ENCODE measurements around the gene AQP2.

AQP2 gene

DNA sequence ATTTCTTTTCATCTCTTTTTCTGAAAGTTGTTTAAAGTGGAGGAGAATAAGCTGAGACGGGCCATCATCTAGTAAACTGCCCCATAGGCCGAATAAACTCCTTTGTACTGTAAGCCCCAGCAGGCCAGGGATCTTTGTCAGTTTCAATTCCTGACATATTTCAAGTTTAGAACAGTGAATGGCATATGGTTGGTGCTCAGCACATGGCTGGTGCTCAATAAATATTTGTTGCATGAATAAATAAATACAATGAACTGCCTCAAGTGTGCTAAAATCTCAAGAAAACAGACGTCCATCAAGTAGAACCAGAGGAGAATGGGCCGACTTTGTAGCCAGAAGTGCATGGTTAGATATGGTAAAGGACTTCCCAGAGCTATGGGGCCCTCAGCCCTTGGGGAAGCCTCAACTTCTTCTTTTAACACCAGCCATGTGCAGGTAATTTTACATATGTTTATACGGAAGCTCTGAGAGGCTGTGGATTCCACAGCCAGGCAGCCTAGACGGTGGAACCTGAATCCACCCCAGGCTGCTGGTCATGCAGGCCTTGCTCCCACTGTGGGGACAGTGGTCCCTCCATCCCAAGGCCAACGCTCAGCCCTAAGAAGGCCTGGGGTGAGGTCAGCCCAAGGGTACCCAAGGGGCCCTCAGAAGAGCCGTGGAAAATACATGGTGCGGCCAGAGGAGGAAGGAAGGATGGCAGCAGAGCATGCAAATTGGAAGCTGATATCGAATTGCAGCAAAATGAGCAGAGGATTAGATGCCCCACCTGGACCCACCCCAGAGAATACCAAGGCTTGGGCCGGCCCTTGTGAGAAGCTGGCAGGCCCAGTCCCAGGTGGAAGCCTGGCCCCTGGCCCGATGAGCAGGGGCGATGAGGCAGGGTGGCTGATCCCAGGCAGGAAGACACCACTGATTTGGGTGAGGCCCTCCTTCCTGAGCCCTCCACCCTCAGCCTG, 8.7 kb upstream of the AQP2 start:
- no peak for DNase-seq (ENCODE audit: low read depth in 2 of 2)

DNA sequence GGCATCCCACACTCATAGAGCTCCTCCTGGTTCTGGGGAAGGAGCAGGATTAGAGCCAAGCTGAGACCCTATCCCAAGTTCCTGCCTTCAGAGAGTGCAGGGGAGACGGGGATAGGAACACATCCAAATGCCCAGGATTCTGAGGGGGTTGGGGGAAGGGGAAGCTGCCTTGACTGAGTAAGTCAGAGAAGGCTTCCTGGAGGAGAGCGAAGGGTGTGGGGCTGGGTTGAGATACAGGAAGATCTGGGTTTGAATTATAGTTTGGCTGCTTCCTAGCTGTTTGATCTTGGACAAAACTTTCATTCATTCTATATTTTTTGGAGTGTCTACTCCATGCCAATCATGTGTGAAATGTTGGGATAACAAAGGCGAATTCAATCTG, 8.0 kb upstream of the AQP2 start:
- no peak for DNase-seq (ENCODE audit: low read depth in 2 of 2)

DNA sequence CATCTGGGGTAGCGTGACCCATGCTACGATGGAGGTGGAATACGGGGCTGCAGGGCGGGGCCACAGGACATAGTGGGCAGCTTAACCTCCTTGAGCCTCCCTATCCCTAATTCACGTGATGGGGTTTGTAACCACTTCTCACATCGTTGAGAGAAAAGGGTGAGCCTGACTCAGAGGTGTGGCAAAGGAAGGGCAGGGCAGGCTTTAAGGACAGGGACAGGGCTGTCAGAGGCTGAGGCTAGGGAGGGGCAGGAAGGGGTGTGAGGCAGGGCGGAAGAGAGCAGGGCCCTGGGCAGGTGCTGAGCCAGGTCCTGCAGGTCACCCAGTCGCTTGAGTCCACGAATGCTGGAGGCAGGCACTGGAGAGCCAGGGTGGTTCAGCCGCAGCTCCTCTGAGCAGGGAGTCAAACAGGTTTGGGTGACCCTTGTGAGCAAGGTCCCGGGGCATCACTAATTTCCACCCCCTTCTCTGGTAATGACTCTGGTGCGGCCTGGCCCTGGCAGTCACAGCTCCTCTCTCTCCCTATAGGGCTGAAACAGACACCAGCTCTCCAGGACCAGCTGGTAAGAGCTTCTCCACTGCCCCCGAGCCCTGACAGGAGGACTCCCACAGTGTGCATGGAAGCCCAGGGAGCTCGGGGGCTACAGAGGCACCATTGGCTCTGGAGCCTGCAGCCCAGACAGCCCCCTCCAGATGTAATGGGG, 7.5 kb upstream of the AQP2 start:
- DNase-seq (ENCODE audit: low read depth in 2 of 2): no peak

DNA sequence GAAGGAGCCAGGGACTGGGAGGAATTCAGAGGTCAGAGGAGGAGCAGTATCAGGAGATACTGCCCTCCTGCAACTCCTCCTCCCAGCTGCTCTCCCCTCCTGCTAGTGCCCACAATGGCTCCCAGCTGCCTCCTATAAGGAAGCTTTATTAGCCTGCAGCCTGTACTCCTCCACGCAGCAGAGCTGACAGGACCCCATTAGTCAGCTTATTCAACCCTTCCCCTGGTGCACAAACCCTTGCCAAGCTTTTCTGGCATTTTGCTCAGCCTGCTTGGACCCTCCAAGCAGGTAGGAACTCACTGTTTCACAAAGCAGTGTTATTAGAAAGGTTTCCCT, 6.9 kb upstream of the AQP2 start:
- DNase-seq (ENCODE audit: low read depth in 2 of 2): no peak

DNA sequence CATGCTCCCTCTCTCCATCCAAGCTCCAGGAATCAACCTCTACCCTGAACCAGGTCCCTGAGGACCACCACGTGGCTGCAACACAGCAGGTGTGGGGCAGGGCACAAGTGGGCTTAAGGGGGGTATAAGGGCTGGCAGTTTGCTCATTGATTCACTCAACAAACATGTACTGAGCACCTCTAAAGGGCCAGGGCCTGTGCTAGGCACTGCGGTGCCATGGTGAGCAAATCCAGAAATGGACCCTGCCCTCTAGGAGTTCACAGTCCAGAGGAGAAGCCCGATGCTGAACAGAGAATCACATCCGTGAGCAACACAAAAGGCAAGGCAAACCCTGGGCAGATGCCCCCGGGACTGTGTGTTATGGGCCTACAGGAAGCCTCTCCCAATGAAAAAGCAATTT, 6.5 kb upstream of the AQP2 start:
- DNase-seq (ENCODE audit: low read depth in 2 of 2): no peak

DNA sequence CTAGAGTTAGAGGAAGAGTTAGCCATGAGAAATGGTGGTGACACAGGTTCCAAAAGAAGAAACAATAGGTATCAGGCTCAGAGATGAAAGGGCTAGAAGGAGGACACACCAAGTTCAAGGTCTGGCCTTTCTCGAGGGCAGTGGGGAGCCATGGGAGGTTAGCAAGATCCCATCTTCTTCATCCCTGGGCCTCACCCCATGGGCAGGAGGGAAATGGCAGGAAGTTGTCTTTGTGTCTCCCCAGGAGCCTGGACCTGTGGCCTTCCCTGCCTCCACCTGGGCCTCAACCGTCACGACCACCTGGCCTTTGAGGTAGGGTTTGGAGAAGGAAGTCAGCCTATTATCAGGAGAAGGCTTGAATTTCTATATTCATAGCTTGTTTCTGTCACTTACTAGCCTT, 5.8 kb upstream of the AQP2 start:
- no peak for DNase-seq (ENCODE audit: low read depth in 2 of 2)

DNA sequence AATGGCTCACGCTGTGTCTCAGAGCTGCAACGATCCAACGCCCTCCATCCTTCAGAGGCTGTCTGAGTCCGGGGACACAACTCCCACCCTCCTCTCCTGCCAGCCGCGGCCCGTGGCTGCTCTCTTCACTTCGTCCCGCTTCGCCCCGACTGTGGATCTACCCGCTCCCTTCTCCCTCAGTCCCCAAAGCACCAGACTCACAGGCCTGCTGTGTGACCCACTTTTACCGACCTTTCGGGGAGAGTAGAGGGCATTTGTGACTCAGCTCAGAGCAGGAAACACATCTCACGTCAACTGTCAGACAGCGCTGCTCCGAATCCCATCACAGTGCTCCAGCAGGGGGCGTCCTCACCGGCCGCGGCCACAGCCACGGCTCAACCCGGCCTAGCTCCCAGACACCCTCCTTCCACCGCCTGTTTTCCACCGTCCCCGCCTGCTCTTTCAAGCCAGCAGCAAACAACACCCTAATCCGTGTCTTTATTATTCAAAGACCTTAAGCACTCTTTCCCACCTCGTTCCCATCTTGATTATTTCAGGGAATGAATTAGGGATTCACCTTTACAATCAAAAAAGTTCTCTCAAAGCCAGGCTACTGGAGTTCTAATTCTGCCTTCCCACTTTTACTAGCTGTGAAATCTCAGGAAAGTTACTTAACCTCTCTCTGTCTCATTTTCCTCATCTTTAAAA, 5.0 kb upstream of the AQP2 start:
- peak; percentile 82 to 87 for DNase-seq (ENCODE audit: low read depth in 2 of 2)

DNA sequence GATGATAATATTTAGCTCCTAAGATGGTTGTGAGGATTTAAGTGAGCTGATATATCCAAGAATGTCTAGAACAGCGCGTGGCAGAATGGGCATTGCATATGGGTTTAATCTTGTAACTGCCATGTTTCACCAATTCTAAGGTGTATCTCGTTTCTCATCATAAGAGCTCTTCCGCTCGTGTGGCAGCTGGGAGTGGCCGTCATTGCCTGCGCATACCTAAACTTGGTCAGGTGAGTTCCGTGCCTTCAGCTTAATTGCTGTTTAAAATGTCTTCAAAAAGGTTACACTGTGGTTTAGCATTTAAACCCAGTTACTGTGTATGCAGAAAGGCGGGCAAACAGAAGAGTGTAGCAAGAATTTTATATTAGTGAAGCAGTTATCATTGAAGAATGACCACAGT, 4.5 kb upstream of the AQP2 start:
- no peak for DNase-seq (ENCODE audit: low read depth in 2 of 2)

DNA sequence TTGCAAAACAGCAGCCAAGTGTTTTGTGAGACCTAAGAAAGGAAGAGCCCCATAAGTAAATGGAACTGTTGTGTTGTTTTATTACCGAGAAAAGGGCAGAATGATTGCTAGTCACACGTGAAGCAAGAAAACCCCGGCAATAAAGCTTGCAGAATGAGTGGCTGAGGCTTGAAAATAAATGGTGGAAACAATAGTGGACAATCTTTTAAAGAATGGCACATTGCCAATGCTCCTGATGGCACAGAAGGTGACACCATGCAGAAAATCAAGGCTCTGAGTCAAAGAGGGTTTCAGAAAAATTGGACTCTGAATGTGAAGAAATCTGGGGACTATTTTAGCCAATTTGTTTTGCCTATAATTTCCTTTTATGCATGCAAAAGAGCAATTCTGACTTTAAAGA, 4.0 kb upstream of the AQP2 start:
- no peak for DNase-seq (ENCODE audit: low read depth in 2 of 2)

DNA sequence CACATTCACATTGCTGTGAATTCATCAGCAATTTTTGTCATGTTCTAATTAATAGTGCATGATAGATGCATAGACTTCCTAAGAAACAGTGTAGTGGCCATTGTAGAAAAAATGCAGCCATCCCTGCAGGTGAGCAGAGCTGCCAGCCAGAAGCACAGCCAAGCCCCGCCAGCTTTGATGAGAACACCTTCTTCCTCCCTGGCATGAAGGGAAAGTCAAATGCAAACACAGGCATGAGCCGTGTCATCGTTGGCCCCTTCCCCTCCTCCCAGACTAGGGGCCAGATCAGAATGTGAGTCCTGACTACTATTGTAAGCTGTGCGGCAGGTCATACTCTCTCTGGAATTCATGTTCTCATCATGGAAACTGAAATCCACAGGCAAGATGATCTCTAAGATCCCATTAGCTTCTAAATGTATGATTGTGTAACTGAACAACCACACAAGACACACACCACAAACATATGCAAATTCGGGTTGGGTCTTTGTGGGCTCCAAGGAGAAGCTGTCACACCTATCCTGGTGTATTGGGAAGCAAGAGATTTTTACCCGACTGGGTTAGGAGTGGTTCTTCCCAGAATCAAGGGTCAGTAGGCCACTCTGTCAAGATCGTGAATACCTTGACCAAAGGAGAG, 2.8 kb upstream of the AQP2 start:
- no peak for DNase-seq (ENCODE audit: low read depth in 2 of 2)

DNA sequence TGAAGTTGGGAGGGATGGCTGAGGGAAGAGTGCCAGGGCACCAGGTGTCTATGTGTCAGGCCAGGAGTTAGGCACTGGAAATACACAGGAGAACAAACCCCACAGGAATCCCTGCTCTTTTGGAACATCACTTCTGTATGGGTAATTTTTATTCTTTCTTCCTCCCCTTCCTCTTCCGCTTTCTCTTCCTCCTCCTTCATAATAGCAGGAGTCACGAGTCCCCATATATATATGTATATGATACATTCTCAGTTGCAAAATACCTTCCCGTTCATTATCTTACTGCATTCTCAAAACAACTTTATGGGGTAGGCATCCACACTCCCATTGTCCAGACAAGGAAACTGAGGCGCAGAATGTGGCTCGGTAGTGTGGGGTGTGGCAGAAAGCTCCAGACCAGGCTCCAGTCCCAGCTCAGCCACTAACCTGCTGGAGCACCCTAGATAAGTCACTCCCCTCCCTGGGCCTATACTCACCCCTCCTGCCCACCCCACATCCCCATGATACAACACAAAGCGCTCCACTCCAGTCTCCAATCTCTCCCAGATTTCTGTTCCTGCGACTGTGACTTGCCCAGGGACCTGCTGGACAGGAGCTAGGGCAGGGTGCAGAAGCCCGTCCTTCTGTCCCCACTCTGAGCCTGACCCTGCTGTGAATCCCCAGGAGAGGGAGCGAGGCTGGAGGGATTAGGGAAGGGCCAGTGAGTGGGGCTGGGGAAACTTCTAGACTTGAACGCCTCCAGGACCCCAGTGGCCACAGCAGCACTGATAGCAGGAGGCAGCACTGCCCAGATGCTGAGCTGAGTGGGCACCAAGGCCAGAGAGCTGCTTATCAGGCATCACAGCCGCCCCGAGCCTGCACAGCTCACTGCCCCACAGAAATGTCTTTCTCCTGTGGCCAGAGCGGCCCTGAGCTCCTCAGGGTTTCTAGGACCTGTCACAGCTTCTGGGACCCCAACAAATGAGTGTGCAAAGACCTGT, 1.4 kb upstream of the AQP2 start:
- no peak for DNase-seq (ENCODE audit: low read depth in 2 of 2)

DNA sequence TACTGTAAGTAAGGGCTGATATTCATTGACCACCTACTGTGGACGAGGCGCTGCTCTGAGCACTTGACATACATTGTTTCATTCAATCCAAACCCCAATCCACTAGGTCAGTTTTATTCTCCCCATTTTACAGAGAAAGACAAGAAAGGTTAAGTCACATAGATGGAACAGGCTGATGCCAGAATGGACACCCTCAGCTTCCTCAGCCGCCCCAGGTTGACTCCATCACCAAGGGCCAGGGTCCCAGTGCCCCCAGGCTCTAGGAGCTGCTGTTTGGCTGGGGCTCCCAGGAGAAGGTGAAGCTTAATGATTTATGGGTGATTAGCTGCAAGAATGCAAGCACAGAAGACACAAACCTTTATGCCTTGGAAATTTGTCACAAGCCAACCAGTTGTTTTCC, 671 bp upstream of the AQP2 start:
- DNase-seq (ENCODE audit: low read depth in 2 of 2): no peak

DNA sequence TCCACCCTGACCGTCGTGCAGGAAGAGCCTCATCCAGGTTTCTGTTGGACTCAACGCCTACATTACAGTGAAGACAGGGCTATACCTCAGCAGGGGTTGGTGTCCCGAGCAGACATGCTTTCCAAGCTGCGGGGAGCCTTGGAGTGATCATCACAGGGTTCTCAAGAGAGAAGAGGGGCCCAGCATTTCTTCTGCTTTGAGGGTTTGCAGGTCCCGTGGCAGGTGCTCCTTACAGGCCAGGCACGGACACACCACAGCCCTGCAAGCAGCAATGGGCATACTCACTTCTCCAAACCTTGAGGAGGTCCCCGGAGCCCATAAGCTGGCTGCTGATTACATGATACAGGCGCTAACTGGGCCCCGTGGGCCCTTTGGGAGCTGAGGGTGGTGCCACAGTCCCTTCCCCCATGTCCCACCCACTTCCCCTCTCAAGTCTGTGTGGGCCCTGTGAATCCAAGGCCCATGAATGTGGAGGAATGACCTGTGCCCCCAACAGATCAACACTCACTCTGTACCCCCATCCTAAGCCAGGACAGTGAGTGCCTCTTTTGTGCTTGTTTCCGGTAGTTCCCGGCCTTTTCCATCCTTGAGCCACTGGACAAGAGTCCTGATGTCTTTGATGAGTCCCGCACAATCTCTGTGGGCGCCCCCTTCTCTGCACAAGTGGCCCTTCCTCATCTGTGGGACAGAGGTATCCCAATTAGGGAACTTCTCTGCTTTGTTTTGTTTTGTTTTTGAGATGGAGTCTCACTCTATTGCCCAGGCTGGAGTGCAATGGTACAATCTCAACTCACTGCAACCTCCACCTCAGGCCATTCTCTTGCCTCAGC, 1.1 kb downstream of the AQP2 start:
- no peak for DNase-seq (ENCODE audit: low read depth in 2 of 2)

DNA sequence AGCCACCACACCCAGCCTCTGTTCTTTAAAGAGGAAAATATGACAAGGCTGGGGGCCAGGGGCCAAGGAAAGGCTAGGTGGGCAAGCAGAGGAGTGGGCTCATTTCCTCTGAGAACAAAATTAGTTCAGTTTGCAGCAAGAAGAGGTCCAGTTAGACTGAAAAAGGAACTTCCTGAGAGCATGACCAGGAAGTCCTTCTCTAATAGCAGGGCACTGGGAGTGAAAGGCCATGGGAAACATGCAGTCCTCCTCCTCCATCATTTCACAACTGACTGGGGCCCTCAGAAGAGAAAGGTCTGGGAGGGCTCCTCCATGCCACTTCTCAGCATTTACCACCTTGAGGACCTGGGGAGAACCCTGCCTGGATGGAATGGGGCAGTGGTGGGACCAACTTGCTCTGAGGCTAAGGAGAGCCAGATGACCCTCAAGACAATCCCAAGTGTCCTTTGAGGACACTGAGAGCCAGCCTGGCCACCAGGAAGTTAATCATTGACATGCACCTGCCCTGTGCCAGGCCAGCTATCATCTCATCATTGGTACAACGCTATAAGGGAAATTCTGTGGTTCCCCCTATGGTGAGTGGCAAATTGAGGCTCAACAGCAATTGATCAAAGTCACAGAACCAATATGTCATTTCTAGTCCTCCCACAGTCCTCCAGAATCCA, 2.0 kb downstream of the AQP2 start:
- no peak for DNase-seq (ENCODE audit: low read depth in 2 of 2)

DNA sequence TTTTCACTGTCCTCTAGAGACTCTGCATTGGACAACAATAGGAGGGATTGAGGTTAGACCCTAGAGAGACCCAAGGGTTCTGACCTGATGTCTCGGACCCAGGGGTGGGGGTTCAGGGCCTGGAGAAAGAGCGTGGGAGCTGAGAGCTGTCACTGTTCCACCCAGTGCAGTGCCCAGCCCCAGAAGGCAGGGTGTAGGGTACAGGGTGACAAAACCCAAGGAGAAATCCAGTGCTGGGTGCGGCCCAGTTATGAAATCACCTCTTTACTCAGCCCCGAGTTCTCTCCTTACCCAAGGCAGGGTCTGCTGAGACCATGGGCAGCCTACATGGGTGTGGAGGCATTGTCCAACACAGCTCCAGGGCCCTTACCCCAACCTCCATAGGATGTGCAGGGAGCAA, 2.6 kb downstream of the AQP2 start:
- DNase-seq (ENCODE audit: low read depth in 2 of 2): no peak

DNA sequence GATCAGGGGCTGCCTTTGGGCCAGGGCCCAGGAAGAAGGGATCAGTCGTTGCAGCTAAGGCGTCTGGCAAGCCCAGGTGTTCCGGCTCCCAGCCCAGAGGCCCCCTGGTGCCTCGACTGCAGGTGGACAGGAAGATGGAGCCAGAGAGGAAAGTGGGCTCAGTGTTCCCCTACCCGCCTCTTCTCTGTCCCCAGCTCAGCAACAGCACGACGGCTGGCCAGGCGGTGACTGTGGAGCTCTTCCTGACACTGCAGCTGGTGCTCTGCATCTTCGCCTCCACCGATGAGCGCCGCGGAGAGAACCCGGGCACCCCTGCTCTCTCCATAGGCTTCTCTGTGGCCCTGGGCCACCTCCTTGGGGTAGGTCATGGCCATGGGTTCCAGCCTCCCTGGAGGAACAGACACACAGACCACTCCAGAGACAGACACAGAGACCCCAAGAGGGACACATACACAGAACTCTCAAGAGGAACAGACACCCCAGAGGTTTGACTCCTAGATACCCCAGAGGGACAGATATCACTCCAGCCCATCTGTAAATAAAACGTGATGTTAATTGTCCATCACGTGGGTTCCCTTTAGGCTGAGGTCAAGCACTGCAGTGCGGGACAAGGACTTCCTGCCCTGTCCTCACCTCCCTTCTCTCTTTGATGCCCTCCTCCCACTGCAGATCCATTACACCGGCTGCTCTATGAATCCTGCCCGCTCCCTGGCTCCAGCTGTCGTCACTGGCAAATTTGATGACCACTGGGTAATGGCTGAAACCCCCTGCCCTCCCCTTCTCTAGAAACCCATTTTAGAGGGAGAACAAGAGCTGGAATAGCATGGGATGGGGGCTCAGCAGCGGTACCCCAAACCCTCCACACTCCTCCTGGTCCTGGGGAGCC, 3.7 kb downstream of the AQP2 start:
- no peak for DNase-seq (ENCODE audit: low read depth in 2 of 2)

DNA sequence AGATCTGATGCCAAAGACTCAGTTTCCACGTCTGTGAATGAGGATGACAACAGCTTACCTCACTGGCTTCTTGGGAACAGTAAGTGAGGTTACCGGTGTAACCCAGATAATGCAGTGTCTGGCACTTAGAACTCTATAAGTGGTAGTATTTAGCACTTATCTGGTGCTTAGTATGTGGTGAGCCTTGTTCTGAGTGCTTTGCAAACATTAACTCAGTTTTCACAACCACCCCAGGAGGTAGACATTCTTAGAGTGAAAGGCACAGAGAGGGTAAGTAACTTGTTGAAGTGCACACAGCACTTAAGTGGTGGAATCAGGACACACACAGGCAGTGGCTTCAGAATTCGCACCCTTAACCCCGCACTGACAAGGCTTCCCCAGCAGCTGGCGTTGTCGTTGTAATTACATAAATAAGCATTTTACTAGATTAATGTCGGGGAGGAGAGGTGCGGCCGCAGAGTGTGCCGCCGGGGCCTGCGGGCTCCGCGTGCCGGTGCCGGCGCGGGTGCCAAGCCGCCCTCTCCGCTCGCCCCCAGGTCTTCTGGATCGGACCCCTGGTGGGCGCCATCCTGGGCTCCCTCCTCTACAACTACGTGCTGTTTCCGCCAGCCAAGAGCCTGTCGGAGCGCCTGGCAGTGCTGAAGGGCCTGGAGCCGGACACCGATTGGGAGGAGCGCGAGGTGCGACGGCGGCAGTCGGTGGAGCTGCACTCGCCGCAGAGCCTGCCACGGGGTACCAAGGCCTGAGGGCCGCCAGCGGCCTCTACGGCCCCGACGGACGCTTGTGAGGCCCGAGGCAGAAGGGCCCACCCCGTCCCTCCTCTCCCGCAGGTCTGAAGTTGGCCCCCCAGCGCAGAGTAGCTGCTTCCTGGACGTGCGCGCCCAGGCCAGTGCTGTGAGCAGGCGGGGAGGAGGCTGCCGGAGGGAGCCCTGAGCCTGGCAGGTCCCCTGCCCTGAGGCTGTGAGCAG, 4.6 kb downstream of the AQP2 start:
- DNase-seq (ENCODE audit: low read depth in 2 of 2): no peak

Data from stimulated activated CD8-positive, alpha-beta memory T cell treated with anti-CD3 and anti-CD28 coated beads, Interleukin-2, amount 100 ng/mL, for 48 hours (primary cell).